C4-2B (cell line): ENCODE measurements around the gene CTIF.
"Not testable (repeated sequence)": the region's sequence is repeated elsewhere in the genome, so short reads cannot be mapped to it uniquely, and the experiment has no call there.

Experiments
- H3K27ac ChIP-seq: fragments of 450-650 bp; 2 replicates; pipeline ENCODE4 v1.5.1; 2017
- CTCF ChIP-seq: fragments of 450-650 bp; conservative IDR thresholded peaks from 2 replicates; pipeline ENCODE4 v1.5.1; 2017; ENCODE audit warnings: mild to moderate bottlenecking
- ZFX ChIP-seq: fragments of 450-650 bp; IDR thresholded peaks from 2 replicates; pipeline ENCODE4 v1.6.1; 2017

CTIF gene

GRCh38 chr18:48715711-48716361 is 177.0 kb downstream of the CTIF start:
- TF ChIP-seq ZFX = no peak
- TF ChIP-seq CTCF = no peak
- H3K27ac ChIP-seq = no peak overlapping the region

GRCh38 chr18:48717227-48717626 is 178.4 kb downstream of the CTIF start:
- not testable (repeated sequence) for H3K27ac ChIP-seq

DNA sequence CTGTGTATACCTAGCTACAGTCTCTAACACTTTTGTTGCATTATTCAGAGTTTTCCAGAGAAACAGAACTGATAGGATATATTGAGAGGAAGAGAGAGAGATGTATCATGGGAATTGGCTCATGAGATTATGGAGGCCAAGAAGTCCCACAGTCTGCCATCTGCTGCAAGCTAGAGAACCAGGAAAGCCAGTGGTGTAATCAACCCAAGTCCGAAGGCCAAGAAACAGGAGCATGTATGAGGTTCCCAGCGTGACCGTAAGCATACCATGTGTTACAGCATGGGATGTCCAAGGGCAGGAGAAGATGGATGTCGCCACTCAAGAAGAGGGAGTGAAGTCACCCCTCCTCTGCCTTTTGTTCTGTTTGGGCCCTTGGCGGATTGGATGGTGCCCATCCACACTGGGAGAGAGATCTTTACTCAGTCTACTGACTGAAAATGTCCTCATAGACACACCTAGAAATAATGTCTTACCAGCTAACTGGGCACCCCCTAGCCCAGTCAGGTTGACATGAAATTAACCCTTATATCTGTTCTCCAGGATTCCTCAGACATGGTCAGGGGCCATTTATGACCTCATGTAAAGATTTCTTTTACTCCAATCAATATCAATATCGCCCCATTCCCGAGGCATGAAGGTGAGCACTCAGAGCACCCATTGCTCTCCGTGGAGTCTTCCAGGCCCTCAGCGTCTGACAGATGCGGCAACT is 179.6 kb downstream of the CTIF start:
- H3K27ac ChIP-seq = no peak overlapping the region
- no peak for TF ChIP-seq ZFX
- TF ChIP-seq CTCF = no peak

DNA sequence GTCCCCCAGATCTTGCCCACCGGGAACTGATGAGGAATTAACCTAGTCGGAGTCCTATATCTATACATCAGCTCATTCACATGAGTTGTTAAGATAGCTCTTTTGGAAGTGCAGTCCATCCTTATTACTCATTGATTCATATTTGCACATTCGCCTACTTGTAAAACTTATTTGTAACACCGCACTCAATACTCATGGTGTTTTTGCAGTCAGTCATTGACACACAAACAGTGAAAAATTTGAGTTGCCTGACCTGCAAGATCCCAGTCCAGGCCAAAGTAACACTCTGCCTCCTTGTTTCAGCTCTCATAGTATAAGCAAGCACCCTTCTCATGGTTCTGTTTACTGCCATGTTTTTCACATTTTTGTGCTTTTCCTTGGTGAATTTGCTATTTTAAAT is 180.6 kb downstream of the CTIF start:
- TF ChIP-seq CTCF (no peak), ZFX (no peak)
- H3K27ac ChIP-seq = no peak overlapping the region

- TF ChIP-seq ZFX = no peak
- no peak overlapping the region for H3K27ac ChIP-seq
These were observed 181.3 kb downstream of the CTIF start for GRCh38 chr18:48719974-48720654.

DNA sequence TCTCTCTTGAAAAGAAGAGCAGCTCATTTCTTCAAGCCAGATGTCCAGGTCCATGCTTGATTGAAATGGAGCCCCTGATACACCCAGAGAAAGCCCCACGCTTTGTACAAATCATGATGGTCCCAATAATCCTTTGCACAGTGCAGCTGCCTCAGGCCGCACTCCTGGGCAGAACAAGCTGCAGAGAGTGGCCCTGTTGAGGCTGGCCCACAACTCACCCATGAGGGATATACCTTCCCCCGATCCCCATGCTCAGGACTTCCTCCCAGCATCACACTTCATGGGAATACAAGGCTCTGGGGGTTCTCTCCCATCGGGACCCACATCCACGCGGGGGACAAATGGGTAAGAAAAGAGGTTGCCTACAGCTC is 181.8 kb downstream of the CTIF start:
- TF ChIP-seq CTCF (no peak), ZFX (no peak)
- no peak overlapping the region for H3K27ac ChIP-seq

GRCh38 chr18:48721312-48721711 is 182.5 kb downstream of the CTIF start:
- no peak for TF ChIP-seq CTCF
- TF ChIP-seq ZFX = no peak
- no peak overlapping the region for H3K27ac ChIP-seq

DNA sequence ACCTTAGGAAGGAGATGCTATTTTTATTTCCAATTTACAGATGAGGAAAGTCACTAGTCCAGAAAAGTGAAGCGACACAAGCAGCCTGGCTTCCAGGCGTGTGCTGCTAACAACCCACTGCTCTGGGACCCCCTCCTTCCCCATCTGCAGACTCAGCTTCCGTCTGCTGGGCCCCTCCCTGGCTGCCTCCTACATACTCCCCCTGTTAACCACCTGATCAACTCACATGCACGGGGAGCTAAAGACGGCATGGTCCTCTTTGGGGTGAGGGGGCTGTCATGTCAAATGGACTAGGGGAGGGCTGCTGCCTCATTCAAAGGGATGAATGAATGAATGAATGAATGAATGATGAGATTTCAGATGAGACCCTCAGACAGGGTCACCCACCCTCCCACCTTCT is 184.2 kb downstream of the CTIF start:
- no peak overlapping the region for H3K27ac ChIP-seq
- TF ChIP-seq CTCF (no peak), ZFX (no peak)
